GM10847 (cell line): ENCODE measurements around the gene TMTC2.

Experiments used
- POLR2A ChIP-seq: IDR thresholded peaks from 2 replicates; pipeline ENCODE4 v1.6.1; 2011; ENCODE audit not compliant: insufficient read length; ENCODE audit errors: extremely low read depth

Gene TMTC2

DNA sequence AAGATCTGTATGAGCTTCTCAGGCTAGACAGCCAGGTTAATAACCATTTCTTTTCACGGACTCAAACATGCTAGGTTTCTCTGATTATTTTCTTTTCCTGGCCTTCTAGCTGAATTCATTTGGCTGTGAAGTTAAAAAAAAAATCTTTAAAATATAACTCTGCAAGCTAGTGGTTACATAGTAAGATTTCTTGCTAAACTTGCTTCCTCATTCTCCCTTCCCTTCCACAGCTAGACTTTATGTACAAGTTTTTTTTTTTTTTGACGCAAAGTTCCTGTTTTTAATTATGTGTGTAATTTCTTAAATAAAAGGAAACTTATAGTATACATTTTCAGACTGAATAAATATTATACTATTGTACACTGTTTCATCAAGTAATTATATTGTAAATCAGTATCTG is 145.4 kb downstream of the TMTC2 start:
- no peak for TF ChIP-seq POLR2A

- no peak for TF ChIP-seq POLR2A
Observed at GRCh38 chr12:82832981-82833380, 146.3 kb downstream of the TMTC2 start.

DNA sequence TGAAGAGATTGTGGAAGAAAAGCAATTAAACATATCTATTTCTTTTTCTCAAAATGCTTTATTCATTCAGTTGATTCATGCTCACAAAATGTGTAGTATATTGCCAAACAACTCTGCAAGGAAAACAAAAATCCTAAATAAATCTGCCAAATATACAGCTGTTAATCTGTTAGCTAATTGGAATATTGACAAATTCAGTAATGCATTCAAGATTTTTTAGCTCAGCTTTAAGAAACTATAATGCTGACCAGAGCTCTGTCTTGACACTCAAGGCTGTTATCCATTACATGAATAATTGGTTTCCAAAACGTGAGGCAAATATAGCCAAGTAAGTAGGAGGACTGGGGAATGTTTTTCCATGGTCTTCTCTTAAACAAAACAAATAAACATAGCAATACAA is 146.8 kb downstream of the TMTC2 start:
- no peak for TF ChIP-seq POLR2A

GRCh38 chr12:82835217-82835616 is 148.5 kb downstream of the TMTC2 start:
- no peak for TF ChIP-seq POLR2A

- TF ChIP-seq POLR2A, result no peak
Observed at GRCh38 chr12:82838131-82838551, 151.4 kb downstream of the TMTC2 start.

- no peak for TF ChIP-seq POLR2A
Observed at GRCh38 chr12:82838827-82839226, 152.1 kb downstream of the TMTC2 start.

DNA sequence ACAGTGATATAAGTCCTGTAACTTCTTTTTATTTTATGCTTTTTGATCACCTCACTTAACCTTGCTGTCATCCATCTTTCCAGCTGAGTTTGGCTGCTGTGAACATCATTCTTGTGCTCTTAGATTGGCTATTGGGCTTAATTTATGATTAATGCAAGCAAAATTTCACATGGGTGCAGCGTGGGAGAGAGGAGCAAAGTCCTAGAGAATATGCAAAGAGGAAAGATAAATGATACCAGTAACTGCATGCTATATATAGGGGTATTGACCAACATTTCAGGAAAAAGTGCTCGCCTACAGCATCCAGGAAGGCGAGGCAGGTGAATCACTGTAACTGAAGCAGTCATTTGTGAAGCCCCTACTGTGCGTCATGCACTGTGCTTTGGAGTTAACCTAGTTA is 153.1 kb downstream of the TMTC2 start:
- TF ChIP-seq POLR2A, result no peak

DNA sequence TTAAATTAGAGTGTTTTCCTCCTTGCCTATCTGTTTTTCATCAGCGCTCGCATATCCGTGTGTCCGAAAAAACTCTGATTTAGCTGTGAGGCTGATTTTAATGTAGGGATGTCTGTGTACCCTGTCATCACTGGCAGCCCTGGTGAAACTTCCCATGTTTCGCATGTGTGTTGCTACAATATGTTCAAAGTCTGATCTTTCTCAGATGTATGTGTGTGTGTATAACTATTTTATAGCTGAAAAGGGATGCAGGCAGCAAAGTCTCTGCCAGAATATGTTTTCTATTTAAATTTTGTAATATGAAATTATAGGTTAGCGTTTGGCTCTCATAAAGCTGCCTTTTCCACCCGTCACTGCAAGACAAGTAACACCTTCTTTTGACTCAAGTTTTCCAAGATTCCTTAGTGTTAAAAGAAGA is 154.8 kb downstream of the TMTC2 start:
- no peak for TF ChIP-seq POLR2A

GRCh38 chr12:82842480-82842879 is 155.8 kb downstream of the TMTC2 start:
- no peak for TF ChIP-seq POLR2A

DNA sequence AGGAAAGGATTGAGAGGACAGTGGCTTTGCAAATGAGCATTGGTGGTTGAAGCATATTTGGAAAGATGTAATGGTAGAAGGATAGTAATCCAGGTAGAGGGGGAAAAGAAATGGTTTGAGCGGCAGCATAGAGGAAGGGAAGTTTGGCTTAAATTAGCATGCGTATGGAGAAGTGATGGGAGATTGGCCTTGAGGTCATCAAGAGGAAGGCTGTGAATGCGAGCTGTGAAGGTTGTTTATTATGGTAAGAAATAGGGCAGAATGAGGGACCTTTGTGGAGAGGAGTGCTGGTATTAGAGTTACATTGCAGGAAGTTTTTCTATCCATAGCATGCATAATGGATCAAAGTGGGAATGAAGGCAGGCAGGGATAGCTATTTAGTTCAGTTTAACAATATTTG is 162.1 kb downstream of the TMTC2 start:
- no peak for TF ChIP-seq POLR2A

DNA sequence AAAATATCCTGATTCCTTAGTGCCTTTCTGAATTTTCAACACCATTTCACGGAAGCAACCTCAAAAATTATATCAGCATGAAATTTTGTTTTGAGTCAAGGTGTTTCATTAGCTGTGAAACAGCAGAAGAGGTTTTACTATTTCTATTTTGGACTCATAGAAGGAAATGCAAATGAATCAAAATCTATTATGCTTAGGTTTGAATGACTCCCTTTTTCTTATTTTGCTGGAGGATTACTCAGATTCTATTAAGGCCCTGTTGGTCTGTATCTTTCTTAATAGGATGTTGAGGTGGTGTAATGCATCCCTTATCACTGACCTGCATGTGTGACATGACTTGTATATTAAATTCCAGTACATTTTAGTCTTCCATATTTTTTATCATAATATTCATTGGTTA is 165.8 kb downstream of the TMTC2 start:
- TF ChIP-seq POLR2A, result no peak

DNA sequence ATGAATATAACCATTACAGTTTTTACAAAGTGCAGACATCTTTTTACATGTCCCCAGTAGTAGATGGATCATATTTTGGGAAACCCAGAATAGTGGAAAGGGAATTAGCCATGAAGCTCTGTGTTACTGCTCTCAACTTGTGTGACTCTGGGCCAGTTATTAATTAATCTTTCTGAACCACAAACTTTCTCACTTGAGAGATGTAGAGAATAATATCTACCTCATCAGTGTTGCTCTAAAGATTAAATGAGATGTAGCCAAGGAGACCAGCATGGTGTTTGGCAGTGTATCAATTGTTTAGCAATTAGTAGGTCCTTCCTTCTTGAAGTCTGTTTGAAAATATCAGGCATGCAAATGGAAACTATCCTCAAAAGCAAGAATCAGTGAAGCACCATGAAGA is 169.2 kb downstream of the TMTC2 start:
- TF ChIP-seq POLR2A, result no peak

DNA sequence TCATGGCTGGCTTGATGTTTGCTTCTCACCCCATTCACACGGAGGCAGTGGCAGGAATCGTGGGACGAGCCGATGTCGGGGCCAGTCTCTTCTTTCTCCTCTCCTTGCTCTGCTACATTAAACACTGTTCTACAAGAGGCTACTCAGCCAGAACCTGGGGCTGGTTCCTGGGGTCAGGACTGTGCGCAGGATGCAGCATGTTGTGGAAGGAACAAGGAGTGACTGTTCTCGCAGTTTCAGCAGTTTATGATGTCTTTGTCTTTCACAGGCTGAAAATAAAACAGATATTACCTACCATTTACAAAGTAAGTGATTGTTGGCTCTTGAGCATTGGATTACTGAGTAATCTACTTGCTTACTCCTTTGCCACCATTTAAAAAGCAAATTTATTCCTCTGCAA is 170.6 kb downstream of the TMTC2 start:
- TF ChIP-seq POLR2A, result no peak

DNA sequence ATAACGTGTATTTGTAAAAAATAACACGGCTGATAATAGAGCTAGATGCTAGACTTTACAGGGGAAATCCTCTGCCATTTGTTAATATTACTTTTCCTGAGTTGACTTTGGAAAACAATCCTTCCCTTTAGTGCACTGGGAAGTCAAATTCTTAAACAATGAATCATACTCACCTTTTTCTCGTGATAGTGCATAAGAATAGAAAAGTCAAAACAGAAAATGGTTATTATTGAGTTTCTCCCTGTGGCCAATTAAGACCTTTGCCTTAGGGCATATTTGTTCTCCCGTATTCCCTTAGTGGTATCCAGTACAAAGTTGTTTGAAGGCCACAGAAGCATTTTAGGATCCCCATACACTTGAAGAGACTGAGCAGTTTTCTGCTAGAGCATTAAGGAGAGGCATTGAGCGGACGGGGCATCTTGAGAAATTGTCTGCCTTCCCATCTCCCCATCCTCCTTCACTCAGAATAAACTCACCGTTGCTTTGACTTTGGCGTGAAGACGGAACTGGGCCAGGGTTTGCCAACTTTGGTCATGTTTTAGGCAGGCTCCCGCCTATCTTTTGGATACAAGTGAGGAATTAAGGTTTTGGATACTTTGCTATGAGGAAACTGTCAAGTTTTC is 171.3 kb downstream of the TMTC2 start:
- no peak for TF ChIP-seq POLR2A

- TF ChIP-seq POLR2A, result no peak
Observed at GRCh38 chr12:82858534-82858917, 171.8 kb downstream of the TMTC2 start.

DNA sequence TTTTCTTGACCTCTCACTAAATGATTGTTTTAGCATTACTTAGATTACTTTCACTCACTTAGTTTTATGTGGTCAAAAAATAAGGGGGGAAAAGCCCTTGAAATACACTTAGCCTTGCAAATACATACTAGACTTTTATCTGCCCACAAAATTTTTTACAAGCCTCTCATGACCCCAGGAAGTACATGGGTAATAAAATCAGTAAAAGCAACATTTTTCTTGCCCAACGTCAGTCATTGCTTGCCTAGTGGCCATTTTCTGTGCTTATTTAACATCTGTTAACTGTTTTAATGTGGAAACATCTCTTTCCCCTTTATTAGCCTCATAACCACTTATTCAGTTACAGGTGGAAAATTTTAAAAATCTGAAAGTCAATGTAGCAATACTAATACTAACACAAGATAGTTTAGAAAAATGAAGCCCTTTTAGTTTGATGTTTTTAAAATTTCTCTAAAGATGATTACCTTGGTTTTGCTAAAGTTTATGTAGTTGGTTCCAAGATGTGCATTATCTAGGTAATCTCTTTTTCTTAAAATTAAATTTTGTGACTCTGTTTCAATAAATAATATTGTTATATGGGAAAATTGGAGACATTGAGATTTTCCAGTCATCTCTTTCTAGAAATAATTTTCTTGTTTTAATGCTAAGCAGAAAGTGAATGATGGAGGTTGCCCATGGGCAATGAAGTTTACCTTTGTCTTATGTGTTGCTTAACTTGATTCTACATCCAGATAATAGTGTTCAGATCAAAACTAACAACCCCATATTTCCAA is 175.5 kb downstream of the TMTC2 start:
- TF ChIP-seq POLR2A, result no peak
